GM19438 (cell line): Measurements from ENCODE around the gene ADAMTS2.

ENCODE experiments used
- ATAC-seq: cut with Tn5 transposase; IDR thresholded peaks from one replicate; pipeline ENCODE4 v1.9.1; 2021; ENCODE audit warnings: low read depth; ENCODE audit not compliant: unreplicated experiment

Gene ADAMTS2

GRCh38 chr5:179134511-179134910 lies 210.8 kb downstream of the ADAMTS2 start:
- ATAC-seq = no peak

GRCh38 chr5:179132586-179133355 lies 212.5 kb downstream of the ADAMTS2 start:
- ATAC-seq = no peak

- no peak for ATAC-seq
Measured at GRCh38 chr5:179131886-179132585, 213.2 kb downstream of the ADAMTS2 start.

GRCh38 chr5:179131321-179131835 lies 213.9 kb downstream of the ADAMTS2 start:
- ATAC-seq = no peak

- no peak for ATAC-seq
Measured at GRCh38 chr5:179130101-179130681, 215.1 kb downstream of the ADAMTS2 start.

- ATAC-seq = no peak
Measured at GRCh38 chr5:179129607-179130071, 215.6 kb downstream of the ADAMTS2 start.

- ATAC-seq = no peak
Measured at GRCh38 chr5:179128976-179129375, 216.3 kb downstream of the ADAMTS2 start.

- ATAC-seq = no peak
Measured at GRCh38 chr5:179128041-179128365, 217.3 kb downstream of the ADAMTS2 start.

- ATAC-seq = no peak
Measured at GRCh38 chr5:179127136-179128040, 217.9 kb downstream of the ADAMTS2 start.

GRCh38 chr5:179126506-179126991 lies 218.7 kb downstream of the ADAMTS2 start:
- no peak for ATAC-seq

- no peak for ATAC-seq
Measured at GRCh38 chr5:179125789-179126505, 219.3 kb downstream of the ADAMTS2 start.

GRCh38 chr5:179124853-179125788 lies 220.1 kb downstream of the ADAMTS2 start:
- no peak for ATAC-seq

- no peak for ATAC-seq
Measured at GRCh38 chr5:179124273-179124852, 220.9 kb downstream of the ADAMTS2 start.

GRCh38 chr5:179123491-179124272 lies 221.6 kb downstream of the ADAMTS2 start:
- no peak for ATAC-seq

- no peak for ATAC-seq
Measured at GRCh38 chr5:179123109-179123426, 222.2 kb downstream of the ADAMTS2 start.

GRCh38 chr5:179122411-179123108 lies 222.7 kb downstream of the ADAMTS2 start:
- ATAC-seq = no peak

- ATAC-seq = no peak
Measured at GRCh38 chr5:179121667-179122111, 223.6 kb downstream of the ADAMTS2 start.
